ENCODE data around the gene LRRC23. TPM values are rescaled to one million over a fixed set of nuclear protein-coding genes. Genes with fewer than 3 reads are reported as not detected.

Gene LRRC23
- polyA plus RNA-seq, 3 donors: 4.9 to 6.8 (median 5.1) TPM

GRCh38 chr12:6915789-6916285 lies 11.2 kb downstream of the LRRC23 start:
- H3K4me1 Mint-ChIP-seq: peaks cover 19% of the 10 kb centered on the region

GRCh38 chr12:6916426-6917200 lies 12.0 kb downstream of the LRRC23 start:
- Histone ChIP-seq H2AFZ (ENCODE audit: insufficient read depth, low read depth, low read length, poor library complexity, severe bottlenecking) (no peak overlapping the region), H3K27me3 (ENCODE audit: control insufficient read depth in 2 of 2, insufficient read depth in 2 of 2, low read length in 2 of 2) (peaks cover 21 to 58% of the 10 kb centered on the region in 2 donors), H3K4me2 (replicated peaks; ENCODE audit: extremely low read depth, low read length, poor library complexity, severe bottlenecking) (no peak overlapping the region), H4K20me1 (ENCODE audit: insufficient read depth, low read length) (no peaks in the 10 kb centered on the region), H3K4me3 (replicated peaks in 1 of 3; ENCODE audit: low read depth in 2 of 3, low read length in 3 of 3) (no peak overlapping the region), H3K79me2 (ENCODE audit: insufficient read depth, low read length) (no peaks in the 10 kb centered on the region), H3K36me3 (replicated peaks in 1 of 2; ENCODE audit: control insufficient read depth in 1 of 2, insufficient read depth in 2 of 2, low read length in 2 of 2) (no peaks in the 10 kb centered on the region), H3K27ac (ENCODE audit: low read depth in 1 of 2, low read length in 2 of 2) (no peak overlapping the region), H3K4me1 (ENCODE audit: control insufficient read depth in 1 of 2, insufficient read depth in 2 of 2, low read length in 2 of 2) (peaks cover 13 to 19% of the 10 kb centered on the region in 2 donors), H3K9me3 (replicated peaks in 1 of 2; ENCODE audit: control insufficient read depth in 1 of 2, insufficient read depth in 1 of 2, low read length in 2 of 2) (peaks cover 0 to 10% of the 10 kb centered on the region in 2 donors), H3K9ac (ENCODE audit: insufficient read depth, low read length, poor library complexity, severe bottlenecking) (no peak overlapping the region)
- TF ChIP-seq, protein P1, sequence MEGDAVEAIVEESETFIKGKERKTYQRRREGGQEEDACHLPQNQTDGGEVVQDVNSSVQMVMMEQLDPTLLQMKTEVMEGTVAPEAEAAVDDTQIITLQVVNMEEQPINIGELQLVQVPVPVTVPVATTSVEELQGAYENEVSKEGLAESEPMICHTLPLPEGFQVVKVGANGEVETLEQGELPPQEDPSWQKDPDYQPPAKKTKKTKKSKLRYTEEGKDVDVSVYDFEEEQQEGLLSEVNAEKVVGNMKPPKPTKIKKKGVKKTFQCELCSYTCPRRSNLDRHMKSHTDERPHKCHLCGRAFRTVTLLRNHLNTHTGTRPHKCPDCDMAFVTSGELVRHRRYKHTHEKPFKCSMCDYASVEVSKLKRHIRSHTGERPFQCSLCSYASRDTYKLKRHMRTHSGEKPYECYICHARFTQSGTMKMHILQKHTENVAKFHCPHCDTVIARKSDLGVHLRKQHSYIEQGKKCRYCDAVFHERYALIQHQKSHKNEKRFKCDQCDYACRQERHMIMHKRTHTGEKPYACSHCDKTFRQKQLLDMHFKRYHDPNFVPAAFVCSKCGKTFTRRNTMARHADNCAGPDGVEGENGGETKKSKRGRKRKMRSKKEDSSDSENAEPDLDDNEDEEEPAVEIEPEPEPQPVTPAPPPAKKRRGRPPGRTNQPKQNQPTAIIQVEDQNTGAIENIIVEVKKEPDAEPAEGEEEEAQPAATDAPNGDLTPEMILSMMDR (IDR thresholded peaks at IDR 0.05): no peak
- Mint-ChIP-seq H3K27ac (peak overlapping the region in 1 of 7 donors; percentile 43), H3K9me3 (peaks cover 0 to 9% (median 5%) of the 10 kb centered on the region in 7 donors), H3K27me3 (ENCODE audit: low read depth in 3 of 3) (peaks cover 63 to 66% (median 63%) of the 10 kb centered on the region in 3 donors), H3K36me3 (peaks cover 0 to 13% of the 10 kb centered on the region in 2 donors), H3K4me3 (peak overlapping the region in 1 of 2 donors; percentile 28), H3K4me1 (peaks cover 19% of the 10 kb centered on the region)
- intact Hi-C loops (cut with micrococcal nuclease): no loop called here
- 96% methylated on average over 8 of the region's 11 CpGs for WGBS (ENCODE audit: insufficient coverage)
- no peak for DNase-seq

More at GRCh38 chr12:6915789-6916285, 11.2 kb downstream of the LRRC23 start:
- TF ChIP-seq, protein P1 (IDR thresholded peaks at IDR 0.05): no peak
- no peak overlapping the region for H3K27ac Mint-ChIP-seq
- no peak for DNase-seq
- no peaks in the 10 kb centered on the region for H3K79me2 ChIP-seq (ENCODE audit: insufficient read depth, low read length)
- H3K36me3 ChIP-seq (replicated peaks in 1 of 2; ENCODE audit: control insufficient read depth in 1 of 2, insufficient read depth in 2 of 2, low read length in 2 of 2): no peaks in the 10 kb centered on the region
- no peaks in the 10 kb centered on the region for H4K20me1 ChIP-seq (ENCODE audit: insufficient read depth, low read length)
- H3K4me1 ChIP-seq (ENCODE audit: control insufficient read depth in 1 of 2, insufficient read depth in 2 of 2, low read length in 2 of 2): peaks cover 13 to 19% of the 10 kb centered on the region in 2 donors
- H3K4me3 ChIP-seq (replicated peaks in 1 of 3; ENCODE audit: low read depth in 2 of 3, low read length in 3 of 3): no peak overlapping the region
- H3K9me3 Mint-ChIP-seq: peaks cover 0 to 9% (median 5%) of the 10 kb centered on the region in 7 donors
- H3K27ac ChIP-seq (ENCODE audit: low read depth in 1 of 2, low read length in 2 of 2): no peak overlapping the region
- H2AFZ ChIP-seq (ENCODE audit: insufficient read depth, low read depth, low read length, poor library complexity, severe bottlenecking): no peak overlapping the region
- no peak overlapping the region for H3K4me2 ChIP-seq (replicated peaks; ENCODE audit: extremely low read depth, low read length, poor library complexity, severe bottlenecking)
- peaks cover 23 to 60% of the 10 kb centered on the region in 2 donors for H3K27me3 ChIP-seq (ENCODE audit: control insufficient read depth in 2 of 2, insufficient read depth in 2 of 2, low read length in 2 of 2)
- H3K36me3 Mint-ChIP-seq: peaks cover 0 to 13% of the 10 kb centered on the region in 2 donors
- H3K4me3 Mint-ChIP-seq: peak overlapping the region in 1 of 2 donors; percentile 95
- intact Hi-C loops (cut with micrococcal nuclease): no loop called here
- 94% methylated on average over 10 of the region's 14 CpGs for WGBS (ENCODE audit: insufficient coverage)
- H3K27me3 Mint-ChIP-seq (ENCODE audit: low read depth in 3 of 3): peaks cover 62 to 68% (median 66%) of the 10 kb centered on the region in 3 donors
- no peak overlapping the region for H3K9ac ChIP-seq (ENCODE audit: insufficient read depth, low read length, poor library complexity, severe bottlenecking)
- H3K9me3 ChIP-seq (replicated peaks in 1 of 2; ENCODE audit: control insufficient read depth in 1 of 2, insufficient read depth in 1 of 2, low read length in 2 of 2): peaks cover 0 to 10% of the 10 kb centered on the region in 2 donors

Data from CD14-positive monocyte (primary cell).